ENCODE measurements around the gene ASB12. TPM values are rescaled to one million over a fixed set of nuclear protein-coding genes. Genes with fewer than 3 reads are reported as not detected.

Gene ASB12
- total RNA-seq: 5.5 TPM

GRCh38 chrX:64230123-64230970, at the start of gene ASB12:
Gene ASB12, minus strand, starts transcription at chrX:64230607. Its CDS starts 4,957 bp downstream, at chrX:64225650.

GRCh38 chrX:64205441-64205734, 25.0 kb downstream of the ASB12 start, which contains the start of gene AMER1:
Gene AMER1, minus strand, starts transcription at chrX:64205708. Its CDS starts 12,422 bp downstream, at chrX:64193286.

Small RNA genes within 50 kb of the gene (small RNA-seq; reads per million reads assigned to genes)
- gene RN7SL799P (ENCODE audit: low replicate concordance): not detected

Other genes with a start within 250 kb of the ASB12 start
- 7.9 TPM for gene AMER1, start 24.9 kb downstream of the ASB12 start, total RNA-seq
- 2.2 TPM for gene MTMR8, start 164.8 kb upstream of the ASB12 start, total RNA-seq

Measured in metanephros (tissue), 2 donors.